GM13976 (cell line): ENCODE data around the gene PSMA2.

Source experiments
- DNase-seq: peaks from one replicate; pipeline ENCODE4 v3.0.0; 2012; ENCODE audit warnings: low spot score
- CTCF ChIP-seq: IDR thresholded peaks from 2 replicates; pipeline ENCODE4 v1.5.1; 2012; ENCODE audit warnings: borderline replicate concordance, mild to moderate bottlenecking; ENCODE audit not compliant: insufficient read depth; ENCODE audit errors: extremely low read depth, missing control alignments, control extremely low read depth
- in situ Hi-C: fragments of 300-500 bp; cut with MboI; formaldehyde crosslinking; loops from one replicate; pipeline ENCODE4 v1.12.0; 2022; ENCODE audit warnings: low sequenced_read_pairs, mixed read lengths, inconsistent platforms; ENCODE audit not compliant: unreplicated experiment

Gene PSMA2

GRCh38 chr7:42911454-42912447, 20.2 kb downstream of the PSMA2 start, which contains the start of gene C7orf25:
Gene C7orf25, minus strand, starts transcription at chr7:42912070. Its CDS starts 1,170 bp downstream, at chr7:42910900.
- DNase-seq = peak; percentile 95
- in situ Hi-C loops = no loop called here
- TF ChIP-seq CTCF = no peak

- no peak for TF ChIP-seq CTCF
- no peak for DNase-seq
- in situ Hi-C loops = no loop called here
Measured at GRCh38 chr7:42910306-42910705, 21.7 kb downstream of the PSMA2 start.

GRCh38 chr7:42907316-42907715, 24.7 kb downstream of the PSMA2 start:
- in situ Hi-C loops = no loop called here
- TF ChIP-seq CTCF = no peak
- no peak for DNase-seq

- in situ Hi-C loops = no loop called here
- no peak for TF ChIP-seq CTCF
- DNase-seq = no peak
Measured at GRCh38 chr7:42906181-42906580, 25.8 kb downstream of the PSMA2 start.

GRCh38 chr7:42902331-42902730, 29.6 kb downstream of the PSMA2 start:
- no peak for TF ChIP-seq CTCF
- DNase-seq = no peak
- in situ Hi-C loops = no loop called here

- no peak for TF ChIP-seq CTCF
- in situ Hi-C loops = no loop called here
- no peak for DNase-seq
Measured at GRCh38 chr7:42900842-42901241, 31.1 kb downstream of the PSMA2 start.
